Measurements from ENCODE around the gene LAMA2. TPM values are rescaled to one million over a fixed set of nuclear protein-coding genes. Genes with fewer than 3 reads are reported as not detected.
A peak's percentile ranks its signal among the peaks of the same experiment; 100 is the strongest.

The LAMA2 gene
- total RNA-seq, 2 donors from 2014 or later: 120 to 125 TPM

DNA sequence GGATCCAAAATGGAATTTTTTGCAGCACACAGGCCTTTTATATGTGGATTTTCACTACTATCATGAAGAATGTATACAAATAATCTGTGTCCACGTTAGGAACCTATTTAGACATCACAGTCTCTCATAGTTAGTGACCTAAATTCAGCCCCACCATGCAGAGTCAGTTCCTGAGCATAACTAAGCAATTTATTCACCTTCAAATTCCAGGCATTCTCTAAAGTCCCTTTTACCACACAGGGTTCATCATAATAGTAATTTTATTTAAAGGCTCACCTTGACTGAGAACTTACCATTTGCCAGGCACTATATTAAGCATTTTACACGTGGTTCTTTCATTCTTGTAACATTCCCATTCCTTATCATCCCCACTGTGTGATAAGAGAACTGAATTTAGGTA is 473.2 kb downstream of the LAMA2 start:
- ATAC-seq (no peak), DNase-seq (no peak)
- intact Hi-C loops (cut with DNase I): no loop called here

DNA sequence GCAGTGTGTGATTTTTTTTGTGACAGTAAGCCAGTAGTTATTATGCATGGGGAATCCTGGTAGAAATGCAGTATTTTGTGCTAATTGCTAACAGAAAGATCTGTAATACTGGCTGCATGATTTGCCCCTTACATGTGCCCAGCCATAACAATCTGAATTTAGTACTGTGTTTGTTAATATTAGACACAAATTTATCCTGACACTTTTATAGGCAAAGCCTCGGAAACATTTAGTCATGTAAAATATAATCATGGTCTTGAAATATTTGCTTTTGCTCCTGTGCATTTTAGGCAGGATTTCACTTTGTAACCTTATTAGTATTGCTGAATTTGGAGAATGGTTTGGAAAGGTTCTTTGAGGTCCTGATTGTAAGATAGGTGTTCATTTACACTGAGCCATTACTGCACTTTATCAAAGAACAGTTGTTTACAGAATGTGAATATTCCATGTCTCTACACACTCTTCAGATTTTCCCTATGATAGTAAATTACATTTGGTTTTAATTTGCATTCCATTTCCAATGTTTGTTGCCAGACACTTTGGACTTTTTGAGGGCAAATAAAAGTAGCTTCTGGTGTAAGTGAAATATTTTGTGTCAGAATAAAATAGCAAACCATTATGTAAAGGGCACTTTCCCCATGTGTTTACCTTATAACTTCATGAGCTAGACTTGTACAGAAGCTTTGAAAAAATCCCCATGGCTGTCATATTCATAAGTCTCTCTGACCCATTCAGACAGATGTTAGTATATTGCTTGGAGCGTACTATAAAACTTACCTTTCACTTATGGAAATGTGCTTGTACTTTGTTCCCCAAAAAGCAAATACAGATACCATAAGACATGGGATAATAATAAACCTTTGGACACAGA is 477.1 kb downstream of the LAMA2 start:
- DNase-seq: no peak
- no peak for ATAC-seq
- intact Hi-C loops (cut with DNase I): no loop called here

DNA sequence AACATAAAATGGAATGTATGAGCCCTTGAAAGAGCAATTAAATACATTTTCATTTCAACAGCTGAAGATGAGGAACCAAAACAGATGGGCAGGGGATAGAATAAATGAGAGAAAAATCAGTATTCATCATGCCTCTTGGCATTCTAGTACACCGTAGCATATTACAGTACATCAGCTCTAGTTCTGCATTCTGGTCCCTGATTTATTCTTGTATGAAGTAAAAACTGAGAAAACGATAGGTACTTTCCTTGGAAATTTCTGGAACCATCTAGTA is 477.7 kb downstream of the LAMA2 start:
- DNase-seq (no peak), ATAC-seq (no peak)

DNA sequence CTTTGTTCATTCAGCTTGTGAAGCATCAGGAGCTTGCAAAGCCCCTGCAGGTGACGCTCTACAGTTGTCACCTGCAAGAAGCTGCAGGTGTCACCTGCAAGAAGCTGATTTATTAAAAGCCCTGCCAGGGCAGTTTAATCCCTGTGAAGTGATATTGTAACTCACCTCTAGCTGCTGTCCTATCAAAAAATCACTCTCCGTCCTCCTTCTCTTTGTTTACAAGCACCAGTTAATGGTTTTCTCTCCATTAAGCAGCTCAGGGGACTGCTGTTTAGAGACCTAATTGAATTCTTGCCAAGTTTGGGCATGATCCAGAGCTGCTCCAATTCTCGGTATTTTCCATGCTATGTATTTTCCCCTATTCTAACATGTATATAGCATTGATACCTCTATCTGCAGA is 481.1 kb downstream of the LAMA2 start:
- intact Hi-C loops (cut with DNase I): no loop called here
- DNase-seq (no peak), ATAC-seq (peak in 1 of 2 donors; percentile 8)

More for the DNA sequence above, 477.7 kb downstream of the LAMA2 start:
- intact Hi-C loops (cut with DNase I): no loop called here

DNA sequence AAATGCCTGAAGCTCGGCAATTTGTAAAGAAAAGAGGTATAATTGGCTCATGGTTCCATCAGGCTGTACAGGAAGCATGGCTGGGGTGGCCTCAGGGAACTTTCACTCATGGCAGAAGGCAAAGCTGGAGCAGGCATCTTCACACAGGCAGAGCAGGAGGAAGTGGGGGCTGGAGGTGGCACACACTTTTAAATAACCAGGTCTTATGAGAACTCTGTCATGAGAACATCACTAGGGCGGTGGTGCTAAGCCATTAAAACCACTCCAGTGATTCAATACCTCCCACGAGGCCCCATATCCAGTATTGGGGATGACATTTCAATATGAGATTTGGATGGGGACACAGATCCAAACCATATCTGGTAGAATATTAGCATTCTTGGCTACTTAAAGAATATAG is 481.8 kb downstream of the LAMA2 start:
- ATAC-seq (no peak), DNase-seq (no peak)
- intact Hi-C loops (cut with DNase I): no loop called here

DNA sequence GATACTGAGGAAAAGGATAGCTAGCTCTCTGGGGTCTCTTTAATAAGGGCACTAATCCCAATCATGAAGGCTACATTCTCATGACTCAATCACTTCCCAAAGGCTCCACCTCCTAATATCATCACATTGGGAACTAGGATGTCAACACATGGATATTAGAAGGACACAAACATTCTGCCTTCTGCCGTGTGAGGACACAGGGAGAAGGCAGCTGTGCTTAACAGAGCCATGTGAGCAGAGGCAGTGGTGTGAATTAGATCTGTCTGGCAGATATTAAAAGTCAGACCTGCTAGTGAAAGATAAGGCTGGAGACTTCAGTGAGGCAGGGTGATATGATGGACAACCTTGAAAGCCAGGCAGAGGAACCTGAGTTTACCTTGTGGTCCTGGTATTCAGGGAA is 485.1 kb downstream of the LAMA2 start:
- peak in 1 of 2 donors; percentile 39 for ATAC-seq

DNA sequence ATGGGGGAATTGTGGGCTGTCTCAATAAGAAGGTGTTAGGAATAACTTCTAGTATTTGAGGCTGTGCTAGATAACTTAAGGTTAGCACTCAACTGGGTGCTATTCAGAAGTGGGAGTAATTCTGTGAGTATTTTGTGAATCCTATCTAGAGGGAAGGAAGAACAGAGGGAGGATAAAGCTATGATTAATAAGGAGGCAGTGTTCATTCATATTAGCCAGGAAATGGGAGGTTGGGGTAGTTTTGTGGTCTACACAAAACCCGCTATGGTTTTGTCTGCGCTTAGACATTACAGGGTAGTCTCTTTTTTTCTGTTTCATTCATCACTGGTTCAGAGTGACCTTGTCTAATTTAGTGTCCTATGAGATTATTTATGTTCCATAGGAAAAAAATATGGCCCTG is 486.0 kb downstream of the LAMA2 start:
- no peak for ATAC-seq
- intact Hi-C loops (cut with DNase I): no loop called here
- no peak for DNase-seq

More for the DNA sequence above, 485.1 kb downstream of the LAMA2 start:
- intact Hi-C loops (cut with DNase I): no loop called here
- DNase-seq: no peak

DNA sequence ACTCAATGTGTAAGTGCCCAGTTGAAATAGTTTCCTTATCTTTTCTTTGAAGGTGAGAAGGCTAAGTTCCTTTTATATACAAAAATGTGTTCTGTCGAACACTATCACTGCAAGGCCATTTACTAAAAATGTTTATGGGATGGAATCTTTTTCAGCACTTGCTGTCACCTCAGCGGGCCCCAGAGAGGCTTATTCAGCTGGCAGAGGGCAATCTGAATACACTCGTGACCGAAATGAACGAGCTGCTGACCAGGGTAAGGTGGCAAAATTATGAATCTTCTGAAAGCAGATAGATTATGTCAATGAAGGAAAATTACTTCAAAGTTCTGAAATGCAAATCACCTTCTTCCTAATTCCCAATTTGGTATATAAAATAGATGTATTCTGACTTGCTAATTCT is 486.8 kb downstream of the LAMA2 start:
- ATAC-seq (peak; percentile 65 to 74), DNase-seq (peak; percentile 23)
- intact Hi-C loops (cut with DNase I): no loop called here

DNA sequence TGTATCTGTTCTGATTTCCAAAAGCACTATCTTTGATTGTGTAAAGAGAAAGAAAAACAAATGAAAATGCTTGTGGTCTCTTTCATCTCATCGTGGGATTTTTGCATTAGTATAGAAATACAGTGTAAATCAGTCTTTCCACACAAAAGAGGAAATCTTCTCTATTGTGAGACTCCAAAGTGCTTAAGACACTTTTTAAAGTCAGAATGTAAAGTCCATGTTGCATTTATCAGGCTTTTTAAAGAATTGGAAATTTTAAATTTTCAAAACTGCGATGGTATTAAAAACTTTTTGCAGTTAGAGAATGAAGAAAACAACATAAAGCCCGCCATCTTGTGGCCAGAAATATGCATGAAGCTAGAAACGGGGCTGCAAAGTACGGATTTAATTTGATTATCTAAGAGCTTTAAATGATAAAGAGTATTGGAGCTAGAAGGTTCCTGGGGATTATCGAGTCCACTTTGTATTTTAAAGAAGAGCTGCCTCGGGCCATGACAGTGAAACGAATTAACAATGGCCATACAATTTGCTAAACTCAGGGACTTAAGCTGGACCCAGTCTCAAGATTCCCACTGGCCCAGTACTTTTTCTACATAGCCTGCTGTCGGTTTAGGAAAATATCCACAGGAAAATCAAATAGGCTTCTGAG is 487.5 kb downstream of the LAMA2 start:
- ATAC-seq: peak; percentile 28 to 34
- no peak for DNase-seq
- intact Hi-C loops (cut with DNase I): no loop called here

DNA sequence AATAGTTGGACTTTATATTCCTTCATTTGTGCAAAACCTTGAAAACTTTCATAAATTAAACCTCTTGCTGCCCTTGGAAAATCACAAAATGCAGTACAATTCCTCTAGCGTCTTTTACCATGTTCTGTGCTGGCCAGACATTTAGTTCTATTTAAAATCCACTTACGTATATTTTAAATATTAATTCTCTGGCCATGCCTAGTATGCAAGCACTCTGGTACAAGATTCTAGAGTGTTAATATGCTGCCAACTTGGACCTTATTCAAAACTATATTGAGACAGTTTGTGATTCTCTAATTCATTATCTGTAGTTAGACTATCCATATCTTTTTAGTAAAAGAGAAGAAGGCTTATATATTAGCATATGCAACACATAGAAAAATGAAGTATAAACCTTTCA is 498.9 kb downstream of the LAMA2 start:
- ATAC-seq (no peak), DNase-seq (no peak)
- intact Hi-C loops (cut with DNase I): no loop called here

DNA sequence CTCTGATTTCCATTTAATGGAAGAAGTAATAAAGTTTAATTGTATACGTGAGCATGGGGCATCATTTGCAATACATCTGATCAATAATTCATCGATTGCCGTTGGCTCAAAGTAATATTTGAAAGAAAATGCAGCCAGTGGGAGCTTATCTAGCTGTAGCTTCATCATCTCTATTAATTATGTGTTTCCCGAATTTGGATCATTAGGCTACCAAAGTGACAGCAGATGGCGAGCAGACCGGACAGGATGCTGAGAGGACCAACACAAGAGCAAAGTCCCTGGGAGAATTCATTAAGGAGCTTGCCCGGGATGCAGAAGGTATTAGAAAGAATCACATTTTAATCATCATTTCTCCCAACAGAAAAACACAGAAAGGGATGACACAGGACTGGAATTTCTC is 500.0 kb downstream of the LAMA2 start:
- intact Hi-C loops (cut with DNase I): no loop called here

DNA sequence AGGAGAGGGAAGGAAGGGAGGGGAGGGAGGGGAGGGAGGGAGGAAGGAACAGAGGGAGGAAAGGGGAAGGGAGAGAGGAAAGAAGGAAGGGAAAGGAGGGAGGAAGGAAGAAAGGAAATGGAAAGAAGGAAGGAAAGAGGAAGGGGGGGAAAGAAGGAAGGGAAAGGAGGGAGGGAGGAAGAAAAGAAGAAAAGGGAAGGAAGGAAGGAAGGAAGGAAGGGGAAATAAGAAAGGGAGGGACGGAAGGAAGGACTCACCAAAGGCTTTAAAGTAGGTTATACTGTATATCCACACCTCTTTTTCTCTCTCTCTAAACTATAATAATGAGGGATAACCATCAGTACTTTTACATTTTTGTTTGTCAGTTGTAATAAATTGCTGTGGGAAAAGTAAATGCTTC is 502.2 kb downstream of the LAMA2 start:
- DNase-seq: no peak
- intact Hi-C loops (cut with DNase I): no loop called here
- no peak for ATAC-seq

More for the DNA sequence above, 500.0 kb downstream of the LAMA2 start:
- DNase-seq (no peak), ATAC-seq (no peak)

DNA sequence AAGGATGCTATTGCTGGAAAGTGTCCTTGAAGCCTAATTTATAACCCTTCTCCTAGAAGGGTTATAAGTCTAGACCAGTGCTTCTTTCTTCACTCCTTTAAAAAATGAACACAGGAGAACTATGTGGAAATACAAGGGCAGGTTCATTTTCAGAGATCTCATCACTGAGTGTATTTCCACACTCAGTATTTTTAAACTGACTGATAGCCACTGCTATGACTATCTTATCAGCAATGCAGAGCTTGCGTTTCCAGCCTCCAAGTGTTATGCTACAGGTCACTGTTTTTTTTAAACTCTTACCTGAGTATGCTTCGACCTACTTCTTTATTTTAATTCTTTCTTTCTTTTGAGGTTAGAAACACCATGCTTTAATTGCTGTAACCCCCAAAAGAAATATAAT is 508.0 kb downstream of the LAMA2 start:
- ATAC-seq (peak; percentile 41 to 67), DNase-seq (no peak)
- intact Hi-C loops (cut with DNase I): no loop called here

DNA sequence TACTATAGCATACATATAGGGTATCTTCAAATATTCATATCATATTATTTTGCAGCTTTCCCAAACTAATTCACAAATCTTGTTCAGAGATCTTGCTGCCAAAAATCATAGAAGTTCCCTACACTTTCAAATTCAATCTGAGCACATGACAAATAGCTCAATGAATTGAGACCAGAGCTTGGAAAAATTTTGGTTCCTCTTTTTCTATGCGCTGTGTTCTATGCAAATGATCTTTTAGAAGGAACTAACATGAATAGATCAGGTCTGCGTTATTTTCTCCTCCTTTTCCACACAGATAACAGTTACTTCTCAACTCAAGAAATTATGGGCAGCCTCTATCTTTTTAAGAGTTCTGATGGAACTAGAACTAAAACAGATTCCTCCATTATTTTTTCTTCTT is 510.7 kb downstream of the LAMA2 start:
- intact Hi-C loops (cut with DNase I): no loop called here
- DNase-seq (no peak), ATAC-seq (no peak)

DNA sequence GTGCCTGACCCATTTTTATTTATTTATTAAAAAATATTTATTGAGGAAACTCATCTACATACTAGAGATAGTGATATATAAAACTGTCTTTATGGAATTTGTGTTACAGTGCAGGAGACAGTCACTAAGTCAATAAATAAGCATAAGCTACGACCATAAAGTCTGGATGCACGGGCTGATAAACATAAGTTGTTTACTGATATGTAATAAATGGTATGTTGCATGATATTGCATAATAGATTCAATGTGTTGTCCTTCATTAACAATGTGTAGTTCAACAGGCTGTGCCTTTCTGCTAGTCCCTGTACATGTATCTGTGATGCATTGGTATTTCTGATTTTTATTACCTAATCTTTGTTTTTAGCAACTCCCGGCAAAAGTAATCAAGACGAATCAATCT is 515.8 kb downstream of the LAMA2 start:
- ATAC-seq: no peak
- intact Hi-C loops (cut with DNase I): no loop called here
- no peak for DNase-seq

DNA sequence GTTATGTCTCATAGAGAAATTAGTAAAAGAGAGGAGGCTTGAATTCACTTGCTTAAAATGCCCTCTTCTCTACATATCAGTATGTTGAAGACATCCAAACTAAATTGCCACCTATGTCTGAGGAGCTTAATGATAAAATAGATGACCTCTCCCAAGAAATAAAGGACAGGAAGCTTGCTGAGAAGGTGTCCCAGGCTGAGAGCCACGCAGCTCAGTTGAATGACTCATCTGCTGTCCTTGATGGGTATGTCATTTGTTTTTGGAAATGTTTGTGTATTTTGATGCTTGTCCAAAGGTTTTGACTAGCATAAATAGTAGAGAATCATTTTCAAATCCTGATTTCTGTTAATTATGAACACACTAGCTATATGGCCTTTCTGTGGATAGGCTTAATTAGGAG is 519.3 kb downstream of the LAMA2 start:
- DNase-seq: no peak
- intact Hi-C loops (cut with DNase I): no loop called here
- ATAC-seq: peak; percentile 65 to 77

DNA sequence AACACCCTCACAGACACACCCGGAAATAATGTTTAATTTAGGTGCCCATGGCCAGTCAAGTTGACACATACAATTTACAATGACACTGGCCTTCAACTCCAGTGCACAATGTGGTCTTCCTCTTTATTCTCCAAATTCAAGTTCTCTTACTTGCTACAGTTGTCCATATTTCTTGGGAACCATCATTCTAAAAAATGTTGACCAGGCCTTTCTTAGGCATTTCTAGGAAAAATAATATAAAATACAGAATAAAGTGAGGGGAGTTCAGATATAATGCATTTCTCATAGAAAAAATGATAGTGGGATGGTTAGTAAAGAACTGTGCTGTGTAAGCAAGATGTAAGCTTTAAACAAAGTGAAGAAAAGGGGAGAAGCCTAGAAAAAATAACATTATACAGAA is 528.2 kb downstream of the LAMA2 start:
- DNase-seq (no peak), ATAC-seq (no peak)
- intact Hi-C loops (cut with DNase I): no loop called here

DNA sequence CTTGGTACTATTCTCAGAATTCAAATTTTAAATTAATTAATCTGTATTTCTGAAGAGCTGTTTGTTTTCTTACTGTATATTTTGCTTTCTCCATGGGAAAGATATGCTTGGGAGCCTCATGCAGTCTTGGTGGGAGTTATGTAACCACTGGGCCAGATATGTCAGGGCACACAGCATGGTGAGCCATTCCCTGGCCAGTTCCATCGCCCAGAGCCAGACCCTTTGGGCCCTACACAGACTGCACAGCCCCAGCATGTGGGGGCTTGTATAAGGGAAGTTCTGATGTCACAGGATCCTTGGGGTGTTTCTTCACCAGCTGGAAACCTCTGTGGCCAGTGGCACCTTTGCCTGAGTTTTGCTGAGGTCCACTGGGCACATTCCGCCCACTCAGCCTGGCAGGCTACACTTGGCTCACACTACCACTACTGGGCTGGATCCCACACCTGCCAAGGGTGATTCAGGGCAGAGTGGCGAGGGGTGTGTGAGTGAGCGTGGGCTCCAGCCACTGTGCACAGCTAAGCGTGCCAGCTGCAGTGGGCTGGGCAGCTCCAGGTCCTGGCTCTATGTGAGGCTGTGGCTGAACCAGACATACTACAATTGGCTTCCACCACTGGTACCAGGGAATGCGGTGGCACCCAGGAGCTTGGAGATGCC is 533.5 kb downstream of the LAMA2 start:
- intact Hi-C loops (cut with DNase I): no loop called here
- ATAC-seq (peak; percentile 95 to 98), DNase-seq (peak; percentile 37)

DNA sequence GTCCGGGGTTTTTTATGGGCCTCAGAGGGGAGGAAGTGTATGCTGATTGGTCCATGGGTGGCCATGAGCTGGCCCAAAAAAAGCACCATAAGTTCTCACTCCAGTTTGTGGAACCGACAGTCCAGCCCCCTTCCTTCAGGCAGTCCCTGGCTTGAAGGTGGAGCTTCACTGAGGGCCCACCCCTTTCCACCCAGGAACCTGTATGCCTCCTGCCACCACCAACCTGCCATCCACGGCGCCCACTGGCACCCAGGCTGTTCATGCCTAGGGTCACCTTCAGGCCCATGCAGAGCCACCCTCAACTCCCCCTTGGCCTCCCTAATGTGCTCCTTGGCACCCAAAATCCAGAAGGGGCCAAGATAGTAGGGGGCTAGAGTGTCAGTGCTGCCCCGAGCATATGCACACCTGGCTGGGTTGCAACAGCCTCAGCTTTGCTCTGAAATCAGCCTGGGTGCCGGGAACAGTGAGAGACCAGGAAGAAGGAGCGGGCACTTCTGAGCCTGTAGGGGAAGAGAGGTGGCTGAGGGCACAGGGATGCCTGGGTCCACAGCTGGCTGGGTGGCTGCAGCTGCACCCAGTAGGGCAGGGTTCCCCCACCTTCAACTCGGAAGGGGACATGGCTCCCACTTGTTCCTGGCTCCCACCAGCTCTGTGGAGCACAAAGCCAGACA is 534.6 kb downstream of the LAMA2 start:
- intact Hi-C loops (cut with DNase I): no loop called here
- no peak for DNase-seq
- ATAC-seq: peak in 1 of 2 donors; percentile 9

DNA sequence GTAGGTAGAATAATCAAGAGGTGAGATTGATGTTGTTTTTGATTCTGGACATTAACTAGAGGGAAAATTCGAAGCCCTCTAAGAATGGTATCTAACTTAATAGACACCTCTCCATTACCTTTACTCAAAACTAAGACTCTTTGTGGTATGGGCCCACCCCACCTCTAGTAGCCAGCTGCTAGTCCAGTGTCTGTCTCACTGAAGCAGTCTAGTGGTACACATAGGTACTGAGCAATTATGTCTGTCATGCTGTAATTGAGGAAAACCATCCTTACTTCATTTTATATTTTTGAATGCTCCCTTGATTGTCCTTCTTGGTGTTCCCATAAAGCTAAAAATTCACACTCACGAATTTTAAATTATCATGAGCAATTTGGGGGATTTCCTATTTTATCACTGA is 536.4 kb downstream of the LAMA2 start:
- intact Hi-C loops (cut with DNase I): no loop called here
- ATAC-seq (no peak), DNase-seq (no peak)
